Hepatocyte (in vitro differentiated cells): Measurements from ENCODE around the gene PERP. TPM values are rescaled to one million over a fixed set of nuclear protein-coding genes. Genes with fewer than 3 reads are reported as not detected.

ENCODE experiments used
- DNase-seq: peaks from one replicate; pipeline ENCODE4 v3.0.0-alpha.2; 2016; ENCODE audit warnings: low spot score
- H2AFZ ChIP-seq: fragments of 200-600 bp; sonication (generic); 2 replicates; pipeline ENCODE4 v1.6.0; 2016; ENCODE audit warnings: antibody characterized with exemption, mild to moderate bottlenecking
- H3K27ac ChIP-seq: fragments of 200-600 bp; sonication (generic); 2 replicates; pipeline ENCODE4 v1.5.1; 2016; ENCODE audit warnings: mild to moderate bottlenecking
- H3K27me3 ChIP-seq: fragments of 200-600 bp; sonication (generic); 2 replicates; pipeline ENCODE4 v1.6.1; 2016
- H3K36me3 ChIP-seq: fragments of 200-600 bp; sonication (generic); replicated peaks from 2 replicates; pipeline ENCODE4 v1.5.1; 2016; ENCODE audit warnings: low read depth; ENCODE audit not compliant: insufficient read depth
- H3K4me1 ChIP-seq: fragments of 200-600 bp; sonication (generic); 2 replicates; pipeline ENCODE4 v1.5.1; 2016; ENCODE audit warnings: mild to moderate bottlenecking, moderate library complexity; ENCODE audit not compliant: insufficient read depth
- H3K4me2 ChIP-seq: fragments of 200-600 bp; sonication (generic); 2 replicates; pipeline ENCODE4 v1.6.0; 2016
- H3K4me3 ChIP-seq: fragments of 200-600 bp; sonication (generic); 2 replicates; pipeline ENCODE4 v1.5.1; 2016; ENCODE audit warnings: mild to moderate bottlenecking
- H3K79me2 ChIP-seq: fragments of 200-600 bp; sonication (generic); 2 replicates; pipeline ENCODE4 v1.6.0; 2017; ENCODE audit warnings: mild to moderate bottlenecking
- H3K9me2 ChIP-seq: fragments of 200-600 bp; sonication (generic); replicated peaks from 2 replicates; pipeline ENCODE4 v1.6.0; 2017; ENCODE audit warnings: mild to moderate bottlenecking; ENCODE audit not compliant: insufficient read depth
- H3K9me3 ChIP-seq: fragments of 200-600 bp; sonication (generic); 2 replicates; pipeline ENCODE4 v1.5.1; 2016; ENCODE audit warnings: low read depth, mild to moderate bottlenecking
- H4K20me1 ChIP-seq: fragments of 200-600 bp; sonication (generic); 2 replicates; pipeline ENCODE4 v1.6.0; 2016; ENCODE audit warnings: mild to moderate bottlenecking; ENCODE audit not compliant: insufficient read depth, poor library complexity, severe bottlenecking
- CTCF ChIP-seq: fragments of 200-600 bp; sonication (generic); IDR thresholded peaks from 2 replicates; pipeline ENCODE4 v1.5.1; 2016; ENCODE audit warnings: antibody characterized with exemption, mild to moderate bottlenecking; ENCODE audit not compliant: poor library complexity
- EZH2 ChIP-seq: fragments of 200-600 bp; sonication (generic); IDR thresholded peaks from 2 replicates; pipeline ENCODE4 v1.6.1; 2016; ENCODE audit warnings: antibody characterized with exemption, mild to moderate bottlenecking, borderline replicate concordance
- EZH2phosphoT487 ChIP-seq: fragments of 200-600 bp; sonication (generic); IDR thresholded peaks from one replicate; pipeline ENCODE4 v1.6.1; 2018; ENCODE audit warnings: antibody characterized with exemption, mild to moderate bottlenecking, low read depth, moderate library complexity; ENCODE audit not compliant: unreplicated experiment, severe bottlenecking
- WGBS: methylation state at CpG from one replicate; pipeline ENCODE4 v1.1.6; 2016; ENCODE audit warnings: low lambda C conversion rate; ENCODE audit errors: missing lambda C conversion rate; 5-methylcytosine and 5-hydroxymethylcytosine counted together
- polyA plus RNA-seq: library from polyadenylated mRNA; unstranded; fragments of >200 nt; fragmentation: Nextera tagmentation; extraction: Ambion mirVana; gene quantifications from 2 replicates; pipeline ENCODE4 v1.2.1, GENCODE V29; 2016
- total RNA-seq: library from RNA; depleted of rRNA; stranded (reverse); fragments of >200 nt; gene quantifications from 2 replicates; pipeline ENCODE4 v1.2.3, GENCODE V29; 2014

The PERP gene
- total and polyA plus RNA-seq, 2 experiments from 2014 or later = 85.2 to 104 TPM

GRCh38 chr6:138105880-138106664 is 1.1 kb downstream of the PERP start:
- peak overlapping the region; percentile 88 for H3K4me3 ChIP-seq
- no peak for TF ChIP-seq EZH2phosphoT487
- no peak for TF ChIP-seq EZH2
- TF ChIP-seq CTCF = no peak
- peak overlapping the region; percentile 98 for H3K27ac ChIP-seq
- peak overlapping the region; percentile 91 for H2AFZ ChIP-seq
- H3K79me2 ChIP-seq = peaks cover 45% of the 10 kb centered on the region
- peak overlapping the region; percentile 94 for H3K4me2 ChIP-seq
- no peaks in the 10 kb centered on the region for H3K27me3 ChIP-seq
- peak; percentile 37 for DNase-seq
- 6% methylated on average over 10 of the region's 10 CpGs for WGBS
- H3K4me1 ChIP-seq = peaks cover 14% of the 10 kb centered on the region
- no peaks in the 10 kb centered on the region for H4K20me1 ChIP-seq
- H3K9me3 ChIP-seq = no peaks in the 10 kb centered on the region
- no peaks in the 10 kb centered on the region for H3K36me3 ChIP-seq
- no peaks in the 10 kb centered on the region for H3K9me2 ChIP-seq

GRCh38 chr6:138105446-138105845 is 1.8 kb downstream of the PERP start:
- H3K9me3 ChIP-seq = no peaks in the 10 kb centered on the region
- H3K27me3 ChIP-seq = no peaks in the 10 kb centered on the region
- H3K4me2 ChIP-seq = peak overlapping the region; percentile 94
- H3K9me2 ChIP-seq = no peaks in the 10 kb centered on the region
- H3K27ac ChIP-seq = peak overlapping the region; percentile 98
- no peaks in the 10 kb centered on the region for H4K20me1 ChIP-seq
- peak; percentile 46 for DNase-seq
- peak overlapping the region; percentile 88 for H3K4me3 ChIP-seq
- WGBS = 23% methylated on average over 5 of the region's 5 CpGs
- no peaks in the 10 kb centered on the region for H3K36me3 ChIP-seq
- no peak for TF ChIP-seq CTCF
- peaks cover 51% of the 10 kb centered on the region for H3K79me2 ChIP-seq
- peaks cover 14% of the 10 kb centered on the region for H3K4me1 ChIP-seq
- H2AFZ ChIP-seq = peak overlapping the region; percentile 91

GRCh38 chr6:138104618-138105213 is 2.5 kb downstream of the PERP start:
- H3K4me2 ChIP-seq = peak overlapping the region; percentile 94
- H3K79me2 ChIP-seq = peaks cover 54% of the 10 kb centered on the region
- H3K27me3 ChIP-seq = no peaks in the 10 kb centered on the region
- no peaks in the 10 kb centered on the region for H3K36me3 ChIP-seq
- H3K4me1 ChIP-seq = peaks cover 14% of the 10 kb centered on the region
- no peaks in the 10 kb centered on the region for H3K9me2 ChIP-seq
- H3K27ac ChIP-seq = peak overlapping the region; percentile 98
- H3K9me3 ChIP-seq = no peaks in the 10 kb centered on the region
- no peak for DNase-seq
- TF ChIP-seq CTCF = no peak
- TF ChIP-seq EZH2 = no peak
- TF ChIP-seq EZH2phosphoT487 = no peak
- H4K20me1 ChIP-seq = no peaks in the 10 kb centered on the region
- H3K4me3 ChIP-seq = peak overlapping the region; percentile 88
- 52% methylated on average over 10 of the region's 10 CpGs for WGBS
- H2AFZ ChIP-seq = no peak overlapping the region
